GM19452 (cell line): ENCODE results near the gene MCF2L.

Experiments used
- ATAC-seq: cut with Tn5 transposase; IDR thresholded peaks from one replicate; pipeline ENCODE4 v1.9.1; 2021; ENCODE audit not compliant: unreplicated experiment

The MCF2L gene

DNA sequence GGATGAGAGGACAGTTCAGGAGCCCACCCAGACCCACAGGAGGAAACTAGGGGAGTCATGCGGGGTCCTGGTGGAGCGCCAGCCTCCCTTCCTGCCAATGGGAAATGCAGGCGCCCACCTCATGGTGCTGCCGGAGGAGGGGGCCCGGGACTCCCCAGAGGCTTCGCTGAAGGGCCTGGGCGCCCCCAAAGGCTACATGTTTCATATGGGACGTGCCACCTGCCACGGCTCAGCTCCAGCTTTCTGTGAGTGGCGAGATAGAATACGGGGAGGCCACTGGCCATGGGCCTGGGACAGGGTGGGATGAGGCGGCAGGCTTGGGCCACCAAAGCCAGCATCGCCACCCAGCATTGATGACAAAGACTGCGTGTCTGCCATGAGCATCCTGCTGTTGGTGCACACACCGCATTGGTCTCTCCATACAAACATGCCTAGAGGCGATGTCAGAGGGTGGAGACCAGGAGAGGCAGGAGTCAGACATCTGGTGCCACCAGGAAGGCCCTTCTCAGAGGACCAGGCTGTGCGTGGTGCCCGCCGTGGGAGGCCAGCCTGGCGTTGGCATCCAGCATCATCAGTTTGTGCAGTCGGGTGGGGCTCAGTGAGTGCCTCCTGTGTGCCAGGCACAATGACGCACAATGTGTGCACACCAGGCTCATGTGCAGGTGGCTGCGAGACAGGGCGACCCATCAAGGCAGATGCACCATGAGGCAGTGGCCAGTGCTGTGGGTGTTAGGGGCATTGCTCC lies 152.3 kb downstream of the MCF2L start:
- ATAC-seq = no peak

DNA sequence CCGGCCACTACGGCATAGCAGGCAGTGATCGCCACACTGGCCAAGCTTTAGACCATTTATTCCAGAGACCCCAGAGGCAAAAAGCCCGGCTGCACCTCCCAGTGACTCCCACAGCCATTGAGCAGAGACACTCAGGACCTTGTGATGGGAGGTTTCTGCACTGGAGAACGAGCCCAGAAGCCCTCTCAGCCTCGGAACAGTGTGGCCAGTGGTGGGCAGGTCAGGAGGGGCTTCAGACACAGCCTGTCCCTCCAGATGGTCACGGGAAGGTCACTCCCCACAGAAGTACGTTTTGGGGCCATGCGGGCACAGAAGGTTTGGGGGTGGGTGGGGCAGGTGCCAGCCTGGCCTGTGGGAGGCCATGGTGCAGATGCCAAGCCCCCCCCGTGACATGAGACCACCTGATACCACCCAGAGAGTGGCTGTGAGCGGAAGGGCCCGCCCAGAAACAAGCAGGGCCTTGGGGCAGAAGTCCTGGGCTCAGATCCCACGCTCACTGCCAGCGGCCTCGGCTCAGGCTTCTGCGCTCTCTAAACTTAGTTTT lies 153.0 kb downstream of the MCF2L start:
- no peak for ATAC-seq

GRCh38 chr13:113122550-113123225 lies 153.7 kb downstream of the MCF2L start, which contains the start of gene F10:
TSS of gene F10 (plus strand) at chr13:113122799. CDS start at chr13:113122856, 57 bp downstream.
- ATAC-seq = no peak

- no peak for ATAC-seq
Observed at GRCh38 chr13:113123226-113124201, 154.5 kb downstream of the MCF2L start.

DNA sequence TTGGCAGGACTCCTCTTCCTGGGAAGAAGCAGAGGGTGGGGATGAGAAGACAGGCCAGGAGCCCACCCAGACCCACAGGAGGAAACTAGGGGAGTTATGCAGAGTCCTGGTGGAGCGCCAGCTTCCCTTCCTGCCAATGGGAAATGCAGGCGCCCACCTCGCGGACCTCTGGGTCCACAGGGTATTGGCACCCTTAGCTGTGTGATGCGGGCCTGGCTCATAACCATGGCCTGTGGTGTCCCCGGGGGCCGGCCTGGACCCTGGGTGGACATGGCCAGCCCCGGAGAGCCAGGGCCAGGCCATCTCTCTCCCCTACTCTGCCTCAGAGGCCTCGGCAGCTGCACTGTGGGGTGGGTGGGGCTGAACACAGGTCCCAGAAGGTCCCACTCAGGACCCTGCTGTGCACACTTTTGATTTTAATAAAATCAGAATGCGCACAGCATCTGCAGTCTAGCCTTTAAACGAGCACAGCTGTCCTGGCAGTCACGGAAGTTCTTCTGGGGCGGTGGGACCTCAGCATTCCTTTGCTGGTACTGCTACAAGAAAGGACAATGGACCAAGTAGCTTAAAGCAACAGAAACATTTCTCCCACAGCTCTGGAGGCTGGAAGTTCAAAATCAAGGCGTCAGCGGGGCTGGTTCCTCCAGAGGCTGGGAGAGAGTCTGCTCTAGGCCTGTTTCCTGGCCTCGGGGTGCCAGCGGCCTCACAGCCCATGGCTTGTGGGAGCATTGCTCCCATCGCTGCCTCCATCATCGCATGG lies 155.4 kb downstream of the MCF2L start:
- no peak for ATAC-seq

DNA sequence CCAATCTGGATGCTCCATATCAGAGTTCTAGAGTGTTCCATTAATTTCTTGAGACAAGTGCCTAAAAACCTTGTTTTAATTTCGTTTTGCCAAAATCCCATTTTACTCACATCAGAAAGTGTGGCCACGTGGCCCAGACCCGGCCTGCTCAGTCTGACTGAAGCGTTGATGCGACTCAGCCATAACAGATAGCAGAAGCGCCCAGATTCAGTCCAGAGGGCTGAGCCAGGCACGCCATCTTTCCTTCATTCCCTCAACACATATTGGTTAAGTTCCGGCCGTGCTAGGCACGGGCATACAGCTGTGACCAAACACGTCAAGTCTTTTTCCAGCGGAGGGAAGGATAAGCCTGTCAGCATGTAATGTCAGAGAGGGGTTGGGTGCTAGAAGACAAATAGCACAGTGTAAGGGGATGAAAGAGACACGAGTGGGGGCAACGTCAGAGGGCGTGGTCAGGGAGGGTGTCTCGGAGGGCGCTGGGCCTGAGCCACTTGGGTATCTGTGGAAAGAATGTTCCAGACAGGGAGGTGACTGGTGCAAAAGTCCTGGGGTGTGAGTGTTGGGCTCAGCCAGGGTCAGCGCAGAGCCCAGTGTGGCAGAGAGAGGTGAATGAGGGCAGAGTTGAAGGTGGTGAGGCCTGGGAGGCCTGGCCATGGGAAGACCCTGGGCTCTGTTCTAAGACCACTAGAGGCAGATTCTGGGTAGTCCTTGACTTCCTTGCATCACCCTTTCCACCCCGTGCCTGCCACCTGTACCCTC lies 156.7 kb downstream of the MCF2L start:
- no peak for ATAC-seq

DNA sequence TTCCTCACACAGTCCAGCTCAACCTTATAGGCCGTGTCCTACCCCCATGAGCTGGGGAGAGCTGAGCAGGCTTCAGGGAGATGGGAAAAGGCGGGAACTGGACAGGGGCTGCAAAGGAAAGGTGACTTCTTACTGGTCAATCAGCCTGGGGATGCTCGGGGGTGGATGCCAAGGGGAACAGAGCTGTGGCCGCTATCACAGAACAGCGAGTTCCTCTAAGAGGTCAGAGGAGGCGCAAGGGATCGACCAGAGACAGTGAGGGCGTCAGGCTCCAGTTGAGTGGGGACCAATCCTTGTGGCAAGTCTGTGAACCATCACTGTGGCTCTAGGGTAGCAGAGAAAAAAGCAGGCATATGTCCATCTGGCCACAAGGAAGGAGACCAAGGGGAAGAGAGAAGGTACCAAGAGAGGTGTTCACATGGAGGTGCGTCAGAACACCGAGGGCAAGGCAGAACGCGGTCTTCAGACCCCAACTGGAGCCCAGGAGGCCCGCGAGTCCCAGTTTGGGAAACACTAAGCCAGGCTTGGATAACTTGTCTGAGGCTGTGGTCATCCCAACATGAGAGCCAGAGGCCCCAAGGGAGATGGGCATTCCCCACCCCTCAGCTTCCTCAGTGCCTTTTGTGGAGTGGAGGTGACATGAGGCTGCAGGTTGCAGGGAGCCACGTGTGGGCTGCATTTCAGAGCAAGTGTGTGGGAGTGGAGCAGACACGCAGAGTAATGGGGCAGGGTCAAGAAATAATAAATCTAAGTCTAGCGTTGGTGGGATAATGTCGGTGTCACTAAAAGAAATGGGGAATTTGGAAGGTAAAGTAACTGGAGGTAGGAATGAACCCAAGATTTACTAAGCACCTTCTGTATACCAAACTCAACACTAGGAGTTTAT lies 157.5 kb downstream of the MCF2L start:
- ATAC-seq = no peak

GRCh38 chr13:113129480-113129879 lies 160.5 kb downstream of the MCF2L start:
- ATAC-seq = no peak

GRCh38 chr13:113129921-113130750 lies 161.1 kb downstream of the MCF2L start:
- no peak for ATAC-seq

GRCh38 chr13:113135281-113135760 lies 166.3 kb downstream of the MCF2L start:
- no peak for ATAC-seq

DNA sequence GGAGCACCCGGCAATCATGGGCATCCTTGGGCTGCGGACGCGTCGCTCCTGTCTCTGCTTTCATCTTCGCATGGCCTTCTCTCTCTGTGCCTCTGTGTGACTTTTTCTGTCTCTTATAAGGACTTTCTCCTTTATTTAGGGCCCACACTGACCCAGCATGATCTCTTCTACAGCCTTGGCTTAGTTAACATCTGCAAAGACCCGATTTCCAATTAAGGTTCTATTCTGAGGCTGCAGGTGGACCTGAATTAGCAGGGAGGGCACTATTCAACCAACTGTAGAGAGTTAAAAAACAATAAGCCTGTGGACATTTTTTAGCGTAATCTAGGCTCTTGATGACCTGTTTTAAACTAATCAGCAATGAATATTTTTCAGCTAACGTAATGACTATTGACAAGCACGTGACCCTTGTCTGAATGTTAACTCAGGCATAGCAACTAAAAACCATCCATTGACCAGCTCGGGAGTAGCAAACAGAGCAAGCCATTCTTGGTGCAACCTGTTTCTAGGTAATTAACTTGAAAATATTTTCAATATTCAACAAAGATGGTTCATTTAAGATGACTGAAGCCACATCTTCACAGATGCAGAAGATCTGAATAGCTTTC lies 168.8 kb downstream of the MCF2L start:
- ATAC-seq = no peak

DNA sequence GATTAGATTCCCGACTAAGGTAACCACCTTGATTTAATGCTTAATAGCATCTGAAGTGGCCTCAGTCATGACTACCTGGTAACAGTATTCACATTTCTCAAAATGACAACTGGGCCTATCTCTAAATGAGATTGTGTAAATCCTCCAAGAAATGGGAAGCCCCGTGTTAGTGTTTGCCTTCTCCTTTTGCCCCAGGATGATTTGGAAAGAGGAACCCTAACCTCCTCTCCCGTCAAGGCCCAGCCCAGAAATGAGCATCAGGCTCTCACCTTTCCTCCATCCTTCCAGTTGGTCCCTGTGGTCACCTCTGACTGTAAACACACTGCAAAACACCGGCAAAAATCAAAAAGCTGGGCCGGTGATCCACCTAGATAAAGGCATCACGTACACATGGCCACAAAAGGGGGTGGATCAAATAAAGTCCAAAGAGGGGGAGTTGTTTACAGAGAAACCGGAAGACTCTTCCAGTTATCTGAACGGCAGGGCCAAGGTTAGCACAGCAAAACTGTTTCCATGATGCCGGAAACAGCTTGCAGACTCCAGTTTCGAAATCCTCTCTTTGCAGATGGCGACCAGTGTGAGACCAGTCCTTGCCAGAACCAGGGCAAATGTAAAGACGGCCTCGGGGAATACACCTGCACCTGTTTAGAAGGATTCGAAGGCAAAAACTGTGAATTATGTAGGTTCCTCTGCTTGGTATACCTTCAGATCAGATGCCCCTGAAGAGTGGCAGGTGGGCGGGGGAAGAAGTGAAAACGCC lies 170.0 kb downstream of the MCF2L start:
- ATAC-seq = no peak

- no peak for ATAC-seq
Observed at GRCh38 chr13:113139577-113139976, 170.6 kb downstream of the MCF2L start.

- no peak for ATAC-seq
Observed at GRCh38 chr13:113140677-113141600, 171.9 kb downstream of the MCF2L start.

- no peak for ATAC-seq
Observed at GRCh38 chr13:113141601-113141970, 172.6 kb downstream of the MCF2L start.
